Breast epithelium (tissue), 4 donors: ENCODE measurements around the gene GALNT2. TPM values are rescaled to one million over a fixed set of nuclear protein-coding genes. Genes with fewer than 3 reads are reported as not detected.

Experiments used
- DNase-seq, 2 donors: peaks; one replicate each; pipeline ENCODE4 v3.0.0-alpha.2; 2019; ENCODE audit warnings: low spot score in 2 of 2
- H3K27ac ChIP-seq, 2 donors: fragments of 200-600 bp; sonication (generic) in 1 of 2; one replicate each; pipeline ENCODE4 v1.5.1; 2016 to 2019; ENCODE audit warnings: mild to moderate bottlenecking in 1 of 2
- H3K27me3 ChIP-seq, 2 donors: fragments of 200-600 bp; sonication (generic) in 1 of 2; one replicate each; pipeline versions ENCODE4 v1.5.1 to v1.6.0; 2017 to 2019; ENCODE audit warnings: control low read depth in 1 of 2, mild to moderate bottlenecking in 1 of 2
- H3K36me3 ChIP-seq: fragments of 200-600 bp; one replicate; pipeline ENCODE4 v1.5.1; 2019
- H3K4me1 ChIP-seq, 2 donors: fragments of 200-600 bp; sonication (generic); one replicate each; pipeline ENCODE4 v1.5.1; 2016 to 2019; ENCODE audit warnings: control low read depth in 1 of 2
- H3K4me3 ChIP-seq, 3 donors: fragments of 200-600 bp; sonication (generic); 1 replicate in 2 of 3; 2 replicates in 1 of 3; pipeline ENCODE4 v1.5.1; 2016 to 2019; ENCODE audit warnings: mild to moderate bottlenecking in 3 of 3, moderate library complexity in 2 of 3
- H3K9me3 ChIP-seq, 2 donors: fragments of 200-600 bp; sonication (generic) in 1 of 2; one replicate each; pipeline ENCODE4 v1.5.1; 2016 to 2019; ENCODE audit warnings: control low read depth in 1 of 2
- POLR2A ChIP-seq: fragments of 450-650 bp; IDR thresholded peaks from one replicate; pipeline ENCODE4 v1.6.1; 2016; ENCODE audit warnings: antibody characterized with exemption, mild to moderate bottlenecking, moderate library complexity
- POLR2AphosphoS5 ChIP-seq, 3 donors: sonication (generic); formaldehyde crosslinking; IDR thresholded peaks; one replicate each; pipeline ENCODE4 v1.6.1; 2017; ENCODE audit warnings: antibody characterized with exemption in 3 of 3
- intact Hi-C: fragments of 100-400 bp; cut with DNase I; formaldehyde crosslinking; loops from one replicate; pipeline ENCODE4 v1.15.1; 2023; ENCODE audit warnings: low total_unique reads
- total RNA-seq, 3 donors: library from RNA; depleted of rRNA; stranded (reverse); fragments of >200 nt; gene quantifications; one replicate each; pipeline ENCODE4 v1.1.0, GENCODE V29; 2016
- TF ChIP-seq, protein P1 (sequence below), 3 donors: fragments of 450-650 bp; IDR thresholded peaks; one replicate each; pipeline ENCODE4 v1.5.1; 2016 to 2017; ENCODE audit warnings: antibody characterized with exemption in 3 of 3, mild to moderate bottlenecking in 3 of 3, moderate library complexity in 3 of 3

The GALNT2 gene
- total RNA-seq, 3 donors from 2014 or later, result 27.4 to 53.0 (median 42.6) TPM

DNA sequence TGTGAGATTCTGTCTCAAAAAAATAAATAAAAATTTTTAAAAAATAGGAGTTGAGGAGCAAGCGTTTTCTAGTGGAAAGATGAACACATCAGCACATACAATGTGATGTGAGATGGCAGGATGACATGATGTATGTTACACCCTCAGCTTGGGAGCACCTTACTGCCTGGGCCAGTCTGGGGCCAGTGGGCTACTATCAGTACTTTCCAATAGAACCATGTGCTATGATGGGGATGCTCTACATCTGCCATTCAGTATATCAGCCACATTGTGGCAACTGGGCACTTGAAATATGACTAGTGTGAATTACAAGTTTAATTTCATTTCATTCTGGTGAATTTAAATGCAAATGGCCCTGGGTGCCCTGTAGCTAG lies 203.1 kb downstream of the GALNT2 start:
- TF ChIP-seq, protein P1, sequence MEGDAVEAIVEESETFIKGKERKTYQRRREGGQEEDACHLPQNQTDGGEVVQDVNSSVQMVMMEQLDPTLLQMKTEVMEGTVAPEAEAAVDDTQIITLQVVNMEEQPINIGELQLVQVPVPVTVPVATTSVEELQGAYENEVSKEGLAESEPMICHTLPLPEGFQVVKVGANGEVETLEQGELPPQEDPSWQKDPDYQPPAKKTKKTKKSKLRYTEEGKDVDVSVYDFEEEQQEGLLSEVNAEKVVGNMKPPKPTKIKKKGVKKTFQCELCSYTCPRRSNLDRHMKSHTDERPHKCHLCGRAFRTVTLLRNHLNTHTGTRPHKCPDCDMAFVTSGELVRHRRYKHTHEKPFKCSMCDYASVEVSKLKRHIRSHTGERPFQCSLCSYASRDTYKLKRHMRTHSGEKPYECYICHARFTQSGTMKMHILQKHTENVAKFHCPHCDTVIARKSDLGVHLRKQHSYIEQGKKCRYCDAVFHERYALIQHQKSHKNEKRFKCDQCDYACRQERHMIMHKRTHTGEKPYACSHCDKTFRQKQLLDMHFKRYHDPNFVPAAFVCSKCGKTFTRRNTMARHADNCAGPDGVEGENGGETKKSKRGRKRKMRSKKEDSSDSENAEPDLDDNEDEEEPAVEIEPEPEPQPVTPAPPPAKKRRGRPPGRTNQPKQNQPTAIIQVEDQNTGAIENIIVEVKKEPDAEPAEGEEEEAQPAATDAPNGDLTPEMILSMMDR (IDR thresholded peaks at IDR 0.05), result no peak
- TF ChIP-seq POLR2AphosphoS5 (IDR thresholded peaks at IDR 0.05) (no peak), POLR2A (no peak)
- intact Hi-C loops, result loop anchor here (5.0 kb wide), 1 partner anchor 142 kb away; no protein-coding TSS in a partner anchor
- H3K4me3 ChIP-seq, result no peak overlapping the region
- no peaks in the 10 kb centered on the region for H3K27me3 ChIP-seq
- no peaks in the 10 kb centered on the region for H3K9me3 ChIP-seq
- H3K4me1 ChIP-seq, result no peaks in the 10 kb centered on the region
- peak in 1 of 2 donors; percentile 9 for DNase-seq
- H3K27ac ChIP-seq, result peak overlapping the region in 1 of 2 donors; percentile 45
- H3K36me3 ChIP-seq, result no peaks in the 10 kb centered on the region

GRCh38 chr1:230270559-230271281 lies 203.7 kb downstream of the GALNT2 start:
- Histone ChIP-seq H3K9me3 (no peaks in the 10 kb centered on the region), H3K27me3 (no peaks in the 10 kb centered on the region), H3K4me1 (no peaks in the 10 kb centered on the region), H3K36me3 (no peaks in the 10 kb centered on the region), H3K27ac (peak overlapping the region in 1 of 2 donors; percentile 68), H3K4me3 (no peak overlapping the region)
- intact Hi-C loops, result loop anchor here (5.0 kb wide), 1 partner anchor 142 kb away; no protein-coding TSS in a partner anchor
- peak in 1 of 2 donors; percentile 42 for DNase-seq
- TF ChIP-seq POLR2AphosphoS5 (IDR thresholded peaks at IDR 0.05), result no peak
- TF ChIP-seq, protein P1 (IDR thresholded peaks at IDR 0.05), result no peak
- TF ChIP-seq POLR2A, result no peak

GRCh38 chr1:230271300-230272035 lies 204.4 kb downstream of the GALNT2 start:
- Histone ChIP-seq H3K27me3 (no peaks in the 10 kb centered on the region), H3K4me1 (no peaks in the 10 kb centered on the region), H3K4me3 (no peak overlapping the region), H3K36me3 (no peaks in the 10 kb centered on the region), H3K27ac (peak overlapping the region in 1 of 2 donors; percentile 68), H3K9me3 (no peaks in the 10 kb centered on the region)
- TF ChIP-seq, protein P1 (IDR thresholded peaks at IDR 0.05), result no peak
- TF ChIP-seq POLR2A (no peak), POLR2AphosphoS5 (IDR thresholded peaks at IDR 0.05) (no peak)
- peak in 1 of 2 donors; percentile 22 for DNase-seq
- intact Hi-C loops, result loop anchor here (5.0 kb wide), 1 partner anchor 141 kb away; no protein-coding TSS in a partner anchor

DNA sequence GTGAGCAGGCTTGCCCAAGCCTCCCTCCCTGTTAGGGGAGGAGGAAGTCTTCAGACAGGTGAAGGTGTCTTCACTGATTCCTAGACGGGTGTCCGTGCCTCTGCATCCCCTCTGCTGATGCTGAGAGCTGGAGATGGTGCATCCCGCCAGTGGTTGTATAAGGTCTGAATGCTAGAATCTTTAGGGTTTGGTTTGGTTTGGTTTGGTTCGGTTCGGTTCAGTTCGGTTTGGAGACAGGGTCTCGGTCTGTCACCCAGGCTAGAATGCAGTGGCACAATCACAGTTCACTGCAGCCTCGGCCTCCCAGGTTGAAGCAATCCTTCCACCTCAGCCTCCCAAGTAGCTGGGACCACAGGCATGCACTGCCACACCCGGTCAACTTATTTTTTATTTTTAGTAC lies 205.5 kb downstream of the GALNT2 start:
- H3K27me3 ChIP-seq, result no peaks in the 10 kb centered on the region
- H3K27ac ChIP-seq, result no peak overlapping the region
- H3K4me3 ChIP-seq, result no peak overlapping the region
- no peaks in the 10 kb centered on the region for H3K4me1 ChIP-seq
- no peaks in the 10 kb centered on the region for H3K9me3 ChIP-seq
- peak in 1 of 2 donors; percentile 25 for DNase-seq
- H3K36me3 ChIP-seq, result no peaks in the 10 kb centered on the region
- intact Hi-C loops, result loop anchor here (5.0 kb wide), 1 partner anchor 140 kb away; no protein-coding TSS in a partner anchor
- TF ChIP-seq, protein P1 (IDR thresholded peaks at IDR 0.05), result no peak
- TF ChIP-seq POLR2AphosphoS5 (IDR thresholded peaks at IDR 0.05), result no peak
- no peak for TF ChIP-seq POLR2A
